GM23338 (cell line): ENCODE measurements around the gene MICALL1.
A peak's percentile ranks its signal among the peaks of the same experiment; 100 is the strongest.

Source experiments
- CTCF ChIP-seq, 2 experiments: fragments of 200-600 bp in 1 of 2; sonication (generic) in 1 of 2; conservative IDR thresholded peaks; 2 replicates each; pipeline versions ENCODE4 v1.5.1 to v1.6.1; 2016 to 2017; ENCODE audit warnings: antibody characterized with exemption in 2 of 2, low read depth in 2 of 2, mild to moderate bottlenecking in 2 of 2, moderate library complexity in 1 of 2
- JUNB ChIP-seq: IDR thresholded peaks from one replicate; pipeline ENCODE4 v1.6.1; 2016; ENCODE audit warnings: antibody characterized with exemption; ENCODE audit not compliant: unreplicated experiment
- NANOG ChIP-seq: IDR thresholded peaks from 2 replicates; pipeline ENCODE4 v1.6.1; 2016; ENCODE audit warnings: antibody characterized with exemption, borderline replicate concordance
- POLR2AphosphoS5 ChIP-seq: IDR thresholded peaks from 2 replicates; pipeline ENCODE4 v1.6.1; 2016; ENCODE audit warnings: antibody characterized with exemption, low read depth

- TF ChIP-seq CTCF (conservative IDR thresholded peaks at IDR 0.05; ENCODE audit: low read depth in 2 of 2) (peak in 1 of 2 experiments; percentile 46; a peak in 2 of 4 replicates), NANOG (no peak), JUNB (no peak), POLR2AphosphoS5 (no peak)
These were observed at the start of gene MICALL1 for GRCh38 chr22:37905534-37906363.
